RWPE2 (cell line): ENCODE measurements around the gene EPDR1.
A peak's percentile ranks its signal among the peaks of the same experiment; 100 is the strongest.

Experiments used
- ATAC-seq: fragments of 200-7000 bp; cut with Tn5 transposase; 3 replicates; pipeline ENCODE4 v1.9.1; 2021; ENCODE audit warnings: low read depth
- DNase-seq: peaks from one replicate; pipeline ENCODE4 v3.0.0-alpha.2; 2020; ENCODE audit warnings: low spot score
- H3K27ac ChIP-seq: fragments of 450-650 bp; 2 replicates; pipeline ENCODE4 v1.5.1; 2017; ENCODE audit warnings: mild to moderate bottlenecking; ENCODE audit not compliant: poor library complexity, severe bottlenecking
- H3K27me3 ChIP-seq: fragments of 250-450 bp; sonication (Bioruptor Pico); 2 replicates; pipeline ENCODE4 v1.5.1; 2021; ENCODE audit warnings: mild to moderate bottlenecking, moderate library complexity; ENCODE audit not compliant: insufficient read depth, poor library complexity, severe bottlenecking
- H3K36me3 ChIP-seq: fragments of 250-450 bp; sonication (Bioruptor Pico); 2 replicates; pipeline ENCODE4 v1.5.1; 2020; ENCODE audit warnings: low read depth, mild to moderate bottlenecking, moderate library complexity
- H3K4me1 ChIP-seq: fragments of 250-450 bp; sonication (Bioruptor Pico); 2 replicates; pipeline ENCODE4 v1.5.1; 2021; ENCODE audit warnings: mild to moderate bottlenecking, moderate library complexity; ENCODE audit not compliant: insufficient read depth, poor library complexity, severe bottlenecking
- H3K4me3 ChIP-seq: fragments of 250-450 bp; sonication (Bioruptor Pico); 2 replicates; pipeline ENCODE4 v1.5.1; 2021; ENCODE audit warnings: mild to moderate bottlenecking, moderate library complexity; ENCODE audit not compliant: severe bottlenecking
- H3K9me3 ChIP-seq: fragments of 250-450 bp; sonication (Bioruptor Pico); 2 replicates; pipeline ENCODE4 v1.5.1; 2021; ENCODE audit warnings: mild to moderate bottlenecking, moderate library complexity; ENCODE audit not compliant: severe bottlenecking
- TF ChIP-seq, protein P1 (sequence below): fragments of 450-650 bp; IDR thresholded peaks from one replicate; pipeline ENCODE4 v1.5.1; 2017; ENCODE audit warnings: mild to moderate bottlenecking, moderate library complexity; ENCODE audit not compliant: poor library complexity, severe bottlenecking

EPDR1 gene

GRCh38 chr7:37920305-37920848 lies at the start of gene EPDR1:
TSS of gene EPDR1 (plus strand) at chr7:37920640. CDS start at chr7:37920940, 300 bp downstream.
- Histone ChIP-seq H3K27ac (no peak within 1 kb of the TSS), H3K9me3 (no peaks in the 10 kb centered on the region), H3K4me3 (peak within 1 kb of the TSS; percentile 33), H3K27me3 (peaks cover 38% of the 10 kb centered on the region), H3K4me1 (no peaks in the 10 kb centered on the region), H3K36me3 (no peaks in the 10 kb centered on the region)
- ATAC-seq (peak; percentile 62), DNase-seq (no peak)
- TF ChIP-seq, protein P1, sequence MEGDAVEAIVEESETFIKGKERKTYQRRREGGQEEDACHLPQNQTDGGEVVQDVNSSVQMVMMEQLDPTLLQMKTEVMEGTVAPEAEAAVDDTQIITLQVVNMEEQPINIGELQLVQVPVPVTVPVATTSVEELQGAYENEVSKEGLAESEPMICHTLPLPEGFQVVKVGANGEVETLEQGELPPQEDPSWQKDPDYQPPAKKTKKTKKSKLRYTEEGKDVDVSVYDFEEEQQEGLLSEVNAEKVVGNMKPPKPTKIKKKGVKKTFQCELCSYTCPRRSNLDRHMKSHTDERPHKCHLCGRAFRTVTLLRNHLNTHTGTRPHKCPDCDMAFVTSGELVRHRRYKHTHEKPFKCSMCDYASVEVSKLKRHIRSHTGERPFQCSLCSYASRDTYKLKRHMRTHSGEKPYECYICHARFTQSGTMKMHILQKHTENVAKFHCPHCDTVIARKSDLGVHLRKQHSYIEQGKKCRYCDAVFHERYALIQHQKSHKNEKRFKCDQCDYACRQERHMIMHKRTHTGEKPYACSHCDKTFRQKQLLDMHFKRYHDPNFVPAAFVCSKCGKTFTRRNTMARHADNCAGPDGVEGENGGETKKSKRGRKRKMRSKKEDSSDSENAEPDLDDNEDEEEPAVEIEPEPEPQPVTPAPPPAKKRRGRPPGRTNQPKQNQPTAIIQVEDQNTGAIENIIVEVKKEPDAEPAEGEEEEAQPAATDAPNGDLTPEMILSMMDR, result no peak

DNA sequence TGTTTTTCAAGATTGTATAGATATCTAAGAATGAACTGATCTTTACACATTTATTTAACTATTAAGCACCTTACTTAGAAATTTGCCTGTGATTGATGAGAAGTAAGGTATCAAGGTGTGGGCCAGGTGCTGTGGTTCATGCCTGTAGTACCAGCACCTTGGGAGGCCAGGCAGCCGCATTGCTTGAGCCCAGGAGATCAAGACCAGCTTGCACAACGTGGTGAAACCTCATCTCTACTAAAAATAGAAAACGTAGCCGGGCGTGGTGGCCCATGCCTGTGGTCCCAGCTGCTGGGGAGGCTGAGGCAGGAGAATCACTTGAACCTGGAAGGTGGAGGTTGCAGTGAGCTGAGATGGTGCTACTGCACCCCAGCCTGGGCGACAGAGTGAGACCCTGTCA lies 38.4 kb upstream of the EPDR1 start:
- H3K27ac ChIP-seq, result no peak overlapping the region
- H3K4me1 ChIP-seq, result no peaks in the 10 kb centered on the region
- TF ChIP-seq, protein P1, result no peak
- H3K9me3 ChIP-seq, result no peaks in the 10 kb centered on the region
- DNase-seq (no peak), ATAC-seq (no peak)
- H3K36me3 ChIP-seq, result no peaks in the 10 kb centered on the region
- H3K27me3 ChIP-seq, result peaks cover 4% of the 10 kb centered on the region
- no peak overlapping the region for H3K4me3 ChIP-seq

GRCh38 chr7:37893359-37893758 lies 27.1 kb upstream of the EPDR1 start:
- Histone ChIP-seq H3K27me3 (no peaks in the 10 kb centered on the region), H3K4me1 (no peaks in the 10 kb centered on the region), H3K36me3 (no peaks in the 10 kb centered on the region), H3K4me3 (no peak overlapping the region), H3K27ac (no peak overlapping the region), H3K9me3 (no peaks in the 10 kb centered on the region)
- ATAC-seq (no peak), DNase-seq (no peak)
- TF ChIP-seq, protein P1, result no peak

GRCh38 chr7:37894671-37895070 lies 25.8 kb upstream of the EPDR1 start:
- no peaks in the 10 kb centered on the region for H3K27me3 ChIP-seq
- DNase-seq, result no peak
- TF ChIP-seq, protein P1, result no peak
- ATAC-seq, result no peak
- no peaks in the 10 kb centered on the region for H3K9me3 ChIP-seq
- H3K36me3 ChIP-seq, result no peaks in the 10 kb centered on the region
- H3K27ac ChIP-seq, result no peak overlapping the region
- H3K4me1 ChIP-seq, result no peaks in the 10 kb centered on the region
- H3K4me3 ChIP-seq, result no peak overlapping the region

- no peaks in the 10 kb centered on the region for H3K4me1 ChIP-seq
- TF ChIP-seq, protein P1, result no peak
- H3K4me3 ChIP-seq, result no peak overlapping the region
- H3K27me3 ChIP-seq, result no peaks in the 10 kb centered on the region
- no peaks in the 10 kb centered on the region for H3K9me3 ChIP-seq
- H3K27ac ChIP-seq, result no peak overlapping the region
- ATAC-seq, result no peak
- no peaks in the 10 kb centered on the region for H3K36me3 ChIP-seq
- DNase-seq, result no peak
Observed at GRCh38 chr7:37899712-37900247, 20.7 kb upstream of the EPDR1 start.
